Panc1 (cell line): Measurements from ENCODE around the gene MS4A10.

ENCODE experiments used
- CTCF ChIP-seq: fragments of 450-650 bp; IDR thresholded peaks from 2 replicates; pipeline ENCODE4 v1.5.1; 2017; ENCODE audit warnings: mild to moderate bottlenecking
- POLR2AphosphoS5 ChIP-seq: IDR thresholded peaks from 2 replicates; pipeline ENCODE4 v1.6.1; 2012; ENCODE audit warnings: mild to moderate bottlenecking, low read depth, low read length, moderate library complexity

DNA sequence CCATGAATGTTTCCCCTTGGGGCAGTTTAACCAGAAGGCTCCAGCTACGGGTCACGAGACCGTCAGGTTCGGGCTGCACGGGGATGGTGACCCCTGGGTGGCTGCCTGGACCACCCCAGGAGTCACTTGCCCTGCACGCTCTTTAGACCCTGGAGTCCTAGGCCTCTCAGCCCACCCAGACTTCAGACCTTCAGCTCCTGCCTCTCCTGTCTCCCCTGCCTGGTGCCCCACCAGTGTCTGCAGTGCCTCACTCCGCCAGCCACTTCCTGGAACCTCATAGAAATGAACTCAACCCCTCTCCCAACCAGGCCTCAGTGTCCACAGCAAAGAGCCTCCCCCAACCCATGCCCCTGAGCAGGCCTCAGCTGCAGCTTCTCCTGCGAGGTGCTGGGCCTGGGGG lies 12.5 kb upstream of the MS4A10 start:
- TF ChIP-seq CTCF (no peak), POLR2AphosphoS5 (no peak)
